ENCODE results near the gene SUN5.

SUN5 gene

DNA sequence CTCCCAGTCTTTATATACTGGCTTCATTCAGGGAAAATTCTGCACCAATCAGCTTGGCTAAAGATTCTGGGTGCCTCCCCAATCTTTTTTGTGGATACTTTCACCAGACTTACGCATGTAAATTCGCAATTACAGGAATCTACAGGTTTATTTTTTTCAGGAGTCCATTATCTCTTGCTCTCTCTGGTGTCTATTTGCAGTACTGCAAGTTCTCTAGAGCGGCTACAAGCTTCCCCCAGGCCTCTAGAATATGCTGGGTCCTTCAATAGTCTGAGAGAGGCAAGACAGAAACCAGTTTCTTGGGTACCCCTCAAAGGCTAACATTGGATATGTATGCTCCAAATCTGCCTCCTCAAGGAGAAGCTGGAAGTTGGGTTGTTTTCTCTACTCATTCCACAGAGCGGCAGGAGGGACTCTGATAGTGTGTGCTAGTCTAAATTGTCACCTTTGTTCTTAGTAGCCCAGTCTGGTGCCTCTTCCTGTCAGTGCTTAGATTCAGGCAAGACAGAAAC, 58.5 kb downstream of the SUN5 start:
- H3K4me3 ChIP-seq (replicated peaks; ENCODE audit: low read depth, low read length) = no peak overlapping the region
- DNase-seq (ENCODE audit: extremely low read depth, low read depth) = no peak
- TF ChIP-seq CTCF (IDR thresholded peaks at IDR 0.05; ENCODE audit: low read depth, low read length, missing control alignments) = peak; percentile 54

DNA sequence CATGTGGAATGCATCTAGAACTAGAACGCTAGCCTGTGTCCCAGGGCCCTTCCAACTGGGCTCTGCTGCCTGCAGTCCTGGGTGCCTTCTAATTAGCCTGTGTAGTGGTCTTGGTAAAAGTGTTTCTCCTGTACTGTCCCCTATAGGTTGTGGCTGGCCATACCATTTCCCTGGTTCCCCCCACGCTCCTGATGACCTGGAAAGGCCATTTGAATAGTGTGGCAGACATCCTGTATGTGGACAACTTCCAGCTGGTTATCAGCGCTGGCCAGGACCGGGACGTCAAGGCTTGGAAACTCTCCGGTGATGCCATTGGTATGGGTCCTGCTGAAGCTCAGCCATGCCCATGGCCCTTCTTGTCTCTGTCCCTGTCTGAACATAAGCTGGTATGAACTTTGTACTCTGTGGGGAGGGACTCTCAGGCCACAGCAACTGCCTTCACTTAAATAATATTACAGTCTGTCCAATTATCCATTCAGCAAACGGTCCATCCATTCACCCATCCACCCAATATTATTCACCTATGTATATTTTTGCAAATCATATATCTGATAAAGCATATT, 60.7 kb downstream of the SUN5 start:
- no peak overlapping the region for H3K4me3 ChIP-seq (replicated peaks; ENCODE audit: low read depth, low read length)
- DNase-seq (ENCODE audit: extremely low read depth, low read depth) = no peak
- TF ChIP-seq CTCF (IDR thresholded peaks at IDR 0.05; ENCODE audit: low read depth, low read length, missing control alignments) = no peak

- TF ChIP-seq CTCF (IDR thresholded peaks at IDR 0.05; ENCODE audit: low read depth, low read length, missing control alignments) = no peak
- H3K4me3 ChIP-seq (replicated peaks; ENCODE audit: low read depth, low read length) = no peak overlapping the region
- DNase-seq (ENCODE audit: extremely low read depth, low read depth) = no peak
These were observed 62.9 kb downstream of the SUN5 start for GRCh38 chr20:32941155-32941885.

DNA sequence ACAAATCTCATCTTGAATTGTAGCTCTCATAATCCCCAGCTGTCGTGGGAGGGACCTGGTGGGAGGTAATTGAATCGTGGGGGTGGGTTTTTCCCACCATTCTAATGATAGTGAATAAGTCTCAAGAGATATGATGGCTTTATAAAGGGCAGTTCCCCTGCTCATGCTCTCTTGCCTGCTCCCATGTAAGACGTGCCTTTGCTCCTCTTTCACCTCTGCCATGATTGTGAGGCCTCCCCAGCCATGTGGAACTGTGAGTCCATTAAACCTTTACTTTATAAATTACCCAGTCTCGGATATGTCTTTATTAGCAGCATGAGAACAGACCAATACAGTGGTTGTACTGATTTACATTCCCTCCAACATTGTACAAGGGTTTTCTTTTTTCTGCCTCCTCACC, 69.7 kb downstream of the SUN5 start:
- no peak overlapping the region for H3K4me3 ChIP-seq (replicated peaks; ENCODE audit: low read depth, low read length)
- no peak for DNase-seq (ENCODE audit: extremely low read depth, low read depth)
- TF ChIP-seq CTCF (IDR thresholded peaks at IDR 0.05; ENCODE audit: low read depth, low read length, missing control alignments) = no peak
